NCI-H526 (cell line): ENCODE results near the gene IFNL2.
"Not testable (repeated sequence)": the region's sequence is repeated elsewhere in the genome, so short reads cannot be mapped to it uniquely, and the experiment has no call there.

Experiments used
- DNase-seq, 2 experiments: peaks; one replicate each; lab custom pipeline; 2025; lab: John Stamatoyannopoulos, UW

The IFNL2 gene

GRCh38 chr19:39268085-39268484 lies at the start of gene IFNL2:
Gene IFNL2 (plus strand): TSS chr19:39268396. CDS start chr19:39268569, 173 bp downstream.
- DNase-seq: not testable (repeated sequence)

- DNase-seq: not testable (repeated sequence)
These were observed 49.1 kb upstream of the IFNL2 start for GRCh38 chr19:39219108-39219507.

GRCh38 chr19:39223703-39224279 lies 44.4 kb upstream of the IFNL2 start:
- DNase-seq: no peak

- DNase-seq: no peak
These were observed 43.3 kb upstream of the IFNL2 start for GRCh38 chr19:39224910-39225309.

GRCh38 chr19:39230096-39230764 lies 38.0 kb upstream of the IFNL2 start:
- no peak for DNase-seq

- no peak for DNase-seq
These were observed 35.5 kb upstream of the IFNL2 start for GRCh38 chr19:39232708-39233107.

- DNase-seq: no peak
These were observed 31.7 kb upstream of the IFNL2 start for GRCh38 chr19:39236527-39236926.

- peak; percentile 29 to 89 for DNase-seq
These were observed 30.7 kb upstream of the IFNL2 start for GRCh38 chr19:39237200-39238184.

- no peak for DNase-seq
These were observed 30.0 kb upstream of the IFNL2 start for GRCh38 chr19:39238209-39238608.

- DNase-seq: no peak
These were observed 29.3 kb upstream of the IFNL2 start for GRCh38 chr19:39238944-39239343.

- no peak for DNase-seq
These were observed 27.8 kb upstream of the IFNL2 start for GRCh38 chr19:39240421-39240820.

GRCh38 chr19:39243741-39244140 lies 24.5 kb upstream of the IFNL2 start:
- not testable (repeated sequence) for DNase-seq

- not testable (repeated sequence) for DNase-seq
These were observed 23.6 kb upstream of the IFNL2 start, which contains the start of gene IFNL3 for GRCh38 chr19:39244410-39245100. Gene IFNL3 (minus strand): TSS chr19:39245006. CDS start chr19:39244967, 39 bp downstream.

GRCh38 chr19:39245166-39245565 lies 23.0 kb upstream of the IFNL2 start:
- not testable (repeated sequence) for DNase-seq

GRCh38 chr19:39246951-39247669 lies 21.1 kb upstream of the IFNL2 start:
- DNase-seq: peak in 1 of 2 experiments; percentile 57

- DNase-seq: no peak
These were observed 20.2 kb upstream of the IFNL2 start for GRCh38 chr19:39247701-39248664.

- DNase-seq: no peak
These were observed 19.4 kb upstream of the IFNL2 start, which contains the start of gene IFNL4 for GRCh38 chr19:39248806-39249205. Gene IFNL4 (minus strand): TSS chr19:39248856.

GRCh38 chr19:39251081-39251480 lies 17.1 kb upstream of the IFNL2 start:
- no peak for DNase-seq

GRCh38 chr19:39251846-39252245 lies 16.4 kb upstream of the IFNL2 start:
- DNase-seq: no peak

- peak; percentile 25 to 40 for DNase-seq
These were observed 15.7 kb upstream of the IFNL2 start for GRCh38 chr19:39252458-39252857.
